Measurements from ENCODE around the gene GLTP.

DNA sequence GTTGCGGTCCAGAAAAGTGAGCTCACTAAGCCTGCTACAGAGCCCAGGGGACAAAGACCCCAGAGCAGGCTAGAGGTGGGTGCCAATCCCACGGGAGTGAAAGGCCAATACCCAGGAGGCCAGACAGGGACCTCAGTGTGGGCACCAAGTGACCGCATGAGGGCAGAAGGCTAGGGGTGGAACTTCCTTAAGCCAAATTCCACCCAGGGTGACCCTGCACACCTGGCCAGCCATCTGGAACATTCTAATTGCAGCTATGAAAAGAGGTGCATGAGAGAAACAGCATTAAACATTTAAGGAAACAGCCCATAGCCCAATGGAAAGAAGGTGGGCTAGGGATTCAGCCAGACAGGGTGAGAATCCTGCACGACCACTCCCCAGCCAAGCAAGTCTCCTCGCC lies 19.4 kb downstream of the GLTP start:
- TF ChIP-seq, protein P1, sequence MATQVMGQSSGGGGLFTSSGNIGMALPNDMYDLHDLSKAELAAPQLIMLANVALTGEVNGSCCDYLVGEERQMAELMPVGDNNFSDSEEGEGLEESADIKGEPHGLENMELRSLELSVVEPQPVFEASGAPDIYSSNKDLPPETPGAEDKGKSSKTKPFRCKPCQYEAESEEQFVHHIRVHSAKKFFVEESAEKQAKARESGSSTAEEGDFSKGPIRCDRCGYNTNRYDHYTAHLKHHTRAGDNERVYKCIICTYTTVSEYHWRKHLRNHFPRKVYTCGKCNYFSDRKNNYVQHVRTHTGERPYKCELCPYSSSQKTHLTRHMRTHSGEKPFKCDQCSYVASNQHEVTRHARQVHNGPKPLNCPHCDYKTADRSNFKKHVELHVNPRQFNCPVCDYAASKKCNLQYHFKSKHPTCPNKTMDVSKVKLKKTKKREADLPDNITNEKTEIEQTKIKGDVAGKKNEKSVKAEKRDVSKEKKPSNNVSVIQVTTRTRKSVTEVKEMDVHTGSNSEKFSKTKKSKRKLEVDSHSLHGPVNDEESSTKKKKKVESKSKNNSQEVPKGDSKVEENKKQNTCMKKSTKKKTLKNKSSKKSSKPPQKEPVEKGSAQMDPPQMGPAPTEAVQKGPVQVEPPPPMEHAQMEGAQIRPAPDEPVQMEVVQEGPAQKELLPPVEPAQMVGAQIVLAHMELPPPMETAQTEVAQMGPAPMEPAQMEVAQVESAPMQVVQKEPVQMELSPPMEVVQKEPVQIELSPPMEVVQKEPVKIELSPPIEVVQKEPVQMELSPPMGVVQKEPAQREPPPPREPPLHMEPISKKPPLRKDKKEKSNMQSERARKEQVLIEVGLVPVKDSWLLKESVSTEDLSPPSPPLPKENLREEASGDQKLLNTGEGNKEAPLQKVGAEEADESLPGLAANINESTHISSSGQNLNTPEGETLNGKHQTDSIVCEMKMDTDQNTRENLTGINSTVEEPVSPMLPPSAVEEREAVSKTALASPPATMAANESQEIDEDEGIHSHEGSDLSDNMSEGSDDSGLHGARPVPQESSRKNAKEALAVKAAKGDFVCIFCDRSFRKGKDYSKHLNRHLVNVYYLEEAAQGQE (IDR thresholded peaks at IDR 0.05; ENCODE audit: low read depth) = no peak
- TF ChIP-seq FOXM1 (IDR thresholded peaks at IDR 0.05; ENCODE audit: borderline replicate concordance, low read depth) (no peak), EP300 (IDR thresholded peaks at IDR 0.05; ENCODE audit: borderline replicate concordance) (no peak), NFIC (IDR thresholded peaks at IDR 0.05) (0 out of 2 replicates have a peak, but pooled peaks have one; percentile 24), CEBPB (IDR thresholded peaks at IDR 0.05) (no peak), TAF1 (IDR thresholded peaks at IDR 0.05; ENCODE audit: low read depth) (no peak)
- TF ChIP-seq, protein P2, sequence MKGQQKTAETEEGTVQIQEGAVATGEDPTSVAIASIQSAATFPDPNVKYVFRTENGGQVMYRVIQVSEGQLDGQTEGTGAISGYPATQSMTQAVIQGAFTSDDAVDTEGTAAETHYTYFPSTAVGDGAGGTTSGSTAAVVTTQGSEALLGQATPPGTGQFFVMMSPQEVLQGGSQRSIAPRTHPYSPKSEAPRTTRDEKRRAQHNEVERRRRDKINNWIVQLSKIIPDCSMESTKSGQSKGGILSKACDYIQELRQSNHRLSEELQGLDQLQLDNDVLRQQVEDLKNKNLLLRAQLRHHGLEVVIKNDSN (IDR thresholded peaks at IDR 0.05) = no peak

All from Ishikawa (cell line).